K562 (cell line): ENCODE measurements around the gene NLGN4Y.

Source experiments
- CHD4 ChIP-seq: fragments of 200-600 bp; sonication (generic); IDR thresholded peaks from 3 replicates; pipeline ENCODE4 v1.6.1; 2012; ENCODE audit warnings: low read depth, mild to moderate bottlenecking, mixed read lengths, low read length, inconsistent platforms; ENCODE audit not compliant: insufficient read depth, insufficient replicate concordance, poor library complexity, severe bottlenecking
- CREM ChIP-seq: IDR thresholded peaks from 2 replicates; pipeline ENCODE4 v1.6.1; 2014; ENCODE audit warnings: antibody characterized with exemption, low read depth
- CTCF ChIP-seq, 3 experiments: IDR thresholded peaks in 2 of 3; conservative IDR thresholded peaks in 1 of 3; 2 replicates each; pipeline ENCODE4 v1.5.1; 2011 to 2012; ENCODE audit warnings: low read length in 3 of 3, mild to moderate bottlenecking in 3 of 3, control low read depth in 2 of 3, improper control_type of control experiment in 1 of 3, inconsistent platforms in 1 of 3, low read depth in 1 of 3, mixed read lengths in 1 of 3, moderate library complexity in 1 of 3; ENCODE audit not compliant: insufficient read depth in 2 of 3
- EZH2 ChIP-seq: IDR thresholded peaks from 2 replicates; pipeline ENCODE4 v1.6.1; 2012; ENCODE audit warnings: low read depth, mild to moderate bottlenecking, inconsistent platforms, low read length, borderline replicate concordance
- POLR2G ChIP-seq: fragments of 200-400 bp; formaldehyde crosslinking; IDR thresholded peaks from 2 replicates; pipeline ENCODE4 v1.6.1; 2017; ENCODE audit warnings: low read depth, mild to moderate bottlenecking, antibody characterized with exemption, low read length, moderate library complexity
- RAD21 ChIP-seq, 2 experiments: fragments of 250-450 bp in 1 of 2; fragments of 450-650 bp in 1 of 2; sonication (Bioruptor Pico) in 1 of 2; formaldehyde crosslinking in 1 of 2; IDR thresholded peaks in 1 of 2; conservative IDR thresholded peaks in 1 of 2; 2 replicates each; pipeline versions ENCODE4 v1.4.0 to v1.8.0; 2020 to 2022; ENCODE audit warnings: mild to moderate bottlenecking in 2 of 2, moderate library complexity in 1 of 2
- SETDB1 ChIP-seq: IDR thresholded peaks from one replicate; pipeline ENCODE4 v1.6.1; 2012; ENCODE audit warnings: low read length, control low read depth, inconsistent platforms
- SRSF1 ChIP-seq: fragments of 200-400 bp; formaldehyde crosslinking; IDR thresholded peaks from 2 replicates; pipeline ENCODE4 v1.6.1; 2017; ENCODE audit warnings: mild to moderate bottlenecking, low read depth, low read length, moderate library complexity
- STAT6 ChIP-seq: sonication (generic); formaldehyde crosslinking; IDR thresholded peaks from 2 replicates; pipeline ENCODE4 v1.8.1; 2023; ENCODE audit warnings: mild to moderate bottlenecking, missing genetic modification reagents
- ZFX ChIP-seq: sonication (generic); formaldehyde crosslinking; IDR thresholded peaks from 2 replicates; pipeline ENCODE4 v1.8.0; 2022; ENCODE audit warnings: mild to moderate bottlenecking, missing genetic modification reagents, moderate library complexity
- ZNF707 ChIP-seq: fragments of 250-450 bp; sonication (Bioruptor Pico); conservative IDR thresholded peaks from 2 replicates; pipeline ENCODE4 v1.8.0; 2022; ENCODE audit warnings: inconsistent platforms, mild to moderate bottlenecking, moderate library complexity
- ZNF75A ChIP-seq: fragments of 450-650 bp; formaldehyde crosslinking; IDR thresholded peaks from 2 replicates; pipeline ENCODE4 v1.4.0; 2020; ENCODE audit warnings: mild to moderate bottlenecking
- ZNF76 ChIP-seq: fragments of 250-450 bp; sonication (Bioruptor Pico); IDR thresholded peaks from 2 replicates; pipeline ENCODE4 v1.4.0; 2020; ENCODE audit warnings: mild to moderate bottlenecking, moderate library complexity, borderline replicate concordance
- TF ChIP-seq, protein P1 (sequence below): sonication (generic); formaldehyde crosslinking; IDR thresholded peaks from 2 replicates; pipeline ENCODE4 v1.9.0; 2022; ENCODE audit warnings: mild to moderate bottlenecking, missing genetic modification reagents

DNA sequence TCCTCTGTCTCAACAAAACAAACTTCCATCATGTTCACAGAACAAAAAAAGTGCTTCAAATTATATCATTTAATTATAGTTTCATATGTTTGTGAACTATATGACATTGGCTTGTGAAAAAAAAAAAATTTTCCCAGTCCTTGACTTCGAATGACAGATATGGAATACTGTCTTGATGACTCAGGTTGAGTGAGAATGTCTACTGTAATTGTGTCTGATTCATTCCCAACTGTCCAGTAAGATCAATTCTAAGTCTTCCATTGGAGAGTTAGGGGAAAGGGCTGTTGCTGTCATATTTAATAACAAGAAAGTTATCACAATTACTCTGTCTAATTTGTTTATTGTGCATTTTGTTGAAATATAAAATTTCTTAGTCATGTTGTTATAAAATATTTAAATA lies 34.1 kb upstream of the NLGN4Y start:
- no peak for TF ChIP-seq POLR2G
- TF ChIP-seq CHD4 = no peak
- no peak for TF ChIP-seq ZNF75A
- TF ChIP-seq RAD21 (CRISPR knock-in tag; conservative IDR thresholded peaks at IDR 0.05 in 1 of 2, IDR thresholded peaks at IDR 0.05 in 1 of 2) = no peak
- TF ChIP-seq, protein P1, sequence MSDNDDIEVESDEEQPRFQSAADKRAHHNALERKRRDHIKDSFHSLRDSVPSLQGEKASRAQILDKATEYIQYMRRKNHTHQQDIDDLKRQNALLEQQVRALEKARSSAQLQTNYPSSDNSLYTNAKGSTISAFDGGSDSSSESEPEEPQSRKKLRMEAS (CRISPR knock-in tag) = no peak
- TF ChIP-seq CTCF (IDR thresholded peaks at IDR 0.05 in 2 of 3, conservative IDR thresholded peaks at IDR 0.05 in 1 of 3; ENCODE audit: insufficient read depth in 2 of 3, low read depth in 1 of 3, low read length in 3 of 3) = no peak
- TF ChIP-seq SETDB1 = no peak
- TF ChIP-seq SRSF1 = no peak
- no peak for TF ChIP-seq ZNF76 (CRISPR knock-in tag)
- no peak for TF ChIP-seq ZFX (CRISPR knock-in tag)
- TF ChIP-seq CREM = no peak
- TF ChIP-seq STAT6 (CRISPR knock-in tag) = no peak
- no peak for TF ChIP-seq ZNF707 (CRISPR knock-in tag)
- TF ChIP-seq EZH2 = no peak
